GM23338 (cell line): ENCODE measurements around the gene OGFOD2. TPM values are rescaled to one million over a fixed set of nuclear protein-coding genes. Genes with fewer than 3 reads are reported as not detected.

ENCODE experiments used
- ATAC-seq: fragments of 200-7000 bp; cut with Tn5 transposase; 3 replicates; pipeline ENCODE4 v1.9.1; 2020
- DNase-seq: peaks from one replicate; pipeline ENCODE4 v3.0.0-alpha.2; 2015; ENCODE audit warnings: low spot score
- H2AFZ ChIP-seq: fragments of 200-600 bp; sonication (generic); 2 replicates; pipeline ENCODE4 v1.8.0; 2016; ENCODE audit warnings: antibody characterized with exemption, mild to moderate bottlenecking, moderate library complexity
- H3F3A ChIP-seq: fragments of 200-600 bp; sonication (generic); replicated peaks from 2 replicates; pipeline ENCODE4 v1.8.0; 2017; ENCODE audit warnings: antibody characterized with exemption, mixed run types, low read depth
- H3K27ac ChIP-seq: fragments of 200-600 bp; sonication (generic); 2 replicates; pipeline ENCODE4 v1.6.1; 2016; ENCODE audit warnings: low read depth
- H3K27me3 ChIP-seq: fragments of 200-600 bp; sonication (generic); 2 replicates; pipeline ENCODE4 v1.8.0; 2016; ENCODE audit warnings: mild to moderate bottlenecking, mixed run types, moderate library complexity; ENCODE audit not compliant: insufficient read depth
- H3K36me3 ChIP-seq: fragments of 200-600 bp; sonication (generic); 2 replicates; pipeline ENCODE4 v1.8.0; 2016; ENCODE audit warnings: mild to moderate bottlenecking; ENCODE audit not compliant: insufficient read depth
- H3K4me1 ChIP-seq: fragments of 200-600 bp; sonication (generic); 2 replicates; pipeline ENCODE4 v1.8.0; 2016; ENCODE audit warnings: mild to moderate bottlenecking, moderate library complexity; ENCODE audit not compliant: insufficient read depth
- H3K4me2 ChIP-seq: fragments of 200-600 bp; sonication (generic); 2 replicates; pipeline ENCODE4 v1.7.1; 2017; ENCODE audit warnings: mixed run types
- H3K4me3 ChIP-seq: fragments of 200-600 bp; sonication (generic); 2 replicates; pipeline ENCODE4 v1.6.1; 2016; ENCODE audit warnings: mixed run types
- H3K79me2 ChIP-seq: fragments of 200-600 bp; sonication (generic); replicated peaks from 2 replicates; pipeline ENCODE4 v1.8.0; 2017; ENCODE audit warnings: mild to moderate bottlenecking; ENCODE audit not compliant: insufficient read depth
- H3K9me2 ChIP-seq: fragments of 200-600 bp; sonication (generic); 2 replicates; pipeline ENCODE4 v1.8.0; 2017; ENCODE audit not compliant: insufficient read depth
- H4K20me1 ChIP-seq: fragments of 200-600 bp; sonication (generic); replicated peaks from 2 replicates; pipeline ENCODE4 v1.8.0; 2017; ENCODE audit warnings: mild to moderate bottlenecking; ENCODE audit not compliant: insufficient read depth
- H3K27ac Mint-ChIP-seq: 2 replicates; pipeline ENCODE4 v1.8.0; 2020; ENCODE audit warnings: inconsistent platforms, mild to moderate bottlenecking, moderate library complexity, mixed read lengths
- H3K27me3 Mint-ChIP-seq: 3 replicates; pipeline ENCODE4 v1.8.0; 2022; ENCODE audit warnings: low read depth, mild to moderate bottlenecking, moderate library complexity, mixed read lengths, inconsistent platforms; ENCODE audit not compliant: insufficient read depth, poor library complexity
- H3K36me3 Mint-ChIP-seq: 3 replicates; pipeline ENCODE4 v1.8.0; 2021; ENCODE audit warnings: low read depth, mild to moderate bottlenecking, inconsistent platforms, moderate library complexity, mixed read lengths
- H3K4me1 Mint-ChIP-seq: 3 replicates; pipeline ENCODE4 v1.8.0; 2020; ENCODE audit warnings: mild to moderate bottlenecking, inconsistent platforms, mixed read lengths
- H3K4me3 Mint-ChIP-seq: 3 replicates; pipeline ENCODE4 v1.8.0; 2021; ENCODE audit warnings: moderate library complexity, mild to moderate bottlenecking, inconsistent platforms, mixed read lengths
- H3K9me3 Mint-ChIP-seq: 3 replicates; pipeline ENCODE4 v1.8.0; 2020; ENCODE audit warnings: moderate library complexity, mild to moderate bottlenecking, inconsistent platforms, mixed read lengths
- CREB1 ChIP-seq: fragments of 250-450 bp; sonication (Bioruptor Pico); IDR thresholded peaks from 2 replicates; pipeline ENCODE4 v1.5.0; 2020; ENCODE audit warnings: low read depth, mild to moderate bottlenecking, moderate library complexity
- CTCF ChIP-seq, 2 experiments: fragments of 200-600 bp in 1 of 2; sonication (generic) in 1 of 2; conservative IDR thresholded peaks; 2 replicates each; pipeline versions ENCODE4 v1.5.1 to v1.6.1; 2016 to 2017; ENCODE audit warnings: antibody characterized with exemption in 2 of 2, low read depth in 2 of 2, mild to moderate bottlenecking in 2 of 2, moderate library complexity in 1 of 2
- ETS1 ChIP-seq: IDR thresholded peaks from 2 replicates; pipeline ENCODE4 v1.6.1; 2016; ENCODE audit warnings: antibody characterized with exemption
- EZH2phosphoT487 ChIP-seq: fragments of 200-600 bp; sonication (generic); IDR thresholded peaks from one replicate; pipeline ENCODE4 v1.8.1; 2018; ENCODE audit warnings: antibody characterized with exemption; ENCODE audit not compliant: unreplicated experiment
- NANOG ChIP-seq: IDR thresholded peaks from 2 replicates; pipeline ENCODE4 v1.6.1; 2016; ENCODE audit warnings: antibody characterized with exemption, borderline replicate concordance
- POLR2AphosphoS5 ChIP-seq: IDR thresholded peaks from 2 replicates; pipeline ENCODE4 v1.6.1; 2016; ENCODE audit warnings: antibody characterized with exemption, low read depth
- REST ChIP-seq: IDR thresholded peaks from one replicate; pipeline ENCODE4 v1.6.1; 2018; ENCODE audit warnings: antibody characterized with exemption; ENCODE audit not compliant: unreplicated experiment
- ZNF114 ChIP-seq: fragments of 250-450 bp; sonication (Bioruptor Pico); IDR thresholded peaks from 2 replicates; pipeline ENCODE4 v1.5.0; 2020; ENCODE audit warnings: mild to moderate bottlenecking, moderate library complexity
- ZNF331 ChIP-seq: fragments of 250-450 bp; sonication (Bioruptor Pico); IDR thresholded peaks from 2 replicates; pipeline ENCODE4 v1.5.0; 2020; ENCODE audit warnings: low read depth, mild to moderate bottlenecking, moderate library complexity
- polyA plus RNA-seq: library from polyadenylated mRNA; unstranded; fragments of >200 nt; fragmentation: Nextera tagmentation; extraction: Ambion mirVana; gene quantifications from 2 replicates; pipeline ENCODE4 v1.2.1, GENCODE V29; 2016
- total RNA-seq: library from RNA; depleted of rRNA; stranded (reverse); fragments of >200 nt; shearing (Covaris generic); gene quantifications from 2 replicates; pipeline ENCODE4 v1.2.3, GENCODE V29; 2014

OGFOD2 gene
- total and polyA plus RNA-seq, 2 experiments from 2014 or later = 13.1 to 16.1 TPM

DNA sequence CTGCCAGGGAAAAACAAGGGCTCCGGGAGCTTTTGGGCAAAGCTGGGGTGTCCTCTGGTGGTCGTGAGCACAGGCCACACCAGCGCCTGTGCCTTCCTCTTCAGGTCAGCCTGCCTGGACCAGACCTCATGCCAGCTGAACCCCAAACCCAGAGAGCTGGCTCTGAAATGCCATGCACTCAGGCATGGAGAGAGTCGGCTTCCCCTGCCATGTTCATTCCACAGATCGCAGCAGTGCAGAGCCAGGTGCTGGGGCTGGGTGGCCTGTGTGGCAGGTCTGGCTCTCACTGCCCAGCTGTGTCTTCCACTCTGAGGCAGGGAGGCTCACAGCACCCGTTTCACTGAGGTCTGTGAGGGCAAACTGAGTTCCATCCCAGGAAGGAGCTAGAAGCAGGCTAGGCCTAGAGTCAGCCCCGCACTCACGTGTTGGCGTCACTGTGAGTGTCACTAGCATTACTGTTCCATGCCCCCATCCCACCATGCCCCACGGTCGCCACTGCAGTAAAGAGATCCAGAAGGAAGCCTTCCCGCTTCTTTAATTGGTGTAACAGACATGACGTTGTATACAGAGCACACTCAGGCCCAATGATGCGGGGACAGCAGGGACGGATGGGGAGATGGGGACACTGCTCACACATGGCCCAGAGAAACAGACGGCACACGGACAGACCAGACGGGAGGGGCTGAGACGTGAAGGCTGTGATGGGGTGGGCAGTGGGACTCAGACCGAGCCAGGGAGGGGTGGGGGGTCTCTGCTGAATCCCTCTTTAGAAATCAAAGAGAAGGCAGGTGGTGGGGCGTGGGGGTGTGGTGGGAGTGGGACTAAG, 8.1 kb downstream of the OGFOD2 start:
- no peaks in the 10 kb centered on the region for H3K27me3 ChIP-seq
- no peak overlapping the region for H3K27ac ChIP-seq
- H3K4me1 ChIP-seq = peaks cover 17% of the 10 kb centered on the region; the same call in 1 of the 2 replicates
- no peak overlapping the region for H2AFZ ChIP-seq
- Mint-ChIP-seq H3K36me3 (no peaks in the 10 kb centered on the region; the same call in 2 of the 3 replicates), H3K27me3 (peaks cover 20% of the 10 kb centered on the region), H3K4me3 (peak overlapping the region; percentile 41; the same call in 1 of the 3 replicates), H3K27ac (no peak overlapping the region), H3K4me1 (peaks cover 21% of the 10 kb centered on the region), H3K9me3 (no peaks in the 10 kb centered on the region)
- H3K4me3 ChIP-seq = no peak overlapping the region
- no peaks in the 10 kb centered on the region; the same call in 1 of the 2 replicates for H3K36me3 ChIP-seq
- no peaks in the 10 kb centered on the region for H3K9me2 ChIP-seq
- TF ChIP-seq CTCF (conservative IDR thresholded peaks at IDR 0.05; ENCODE audit: low read depth in 2 of 2) = peak in 1 of 2 experiments; percentile 12; a peak in 1 of 4 replicates
- TF ChIP-seq POLR2AphosphoS5 = no peak
- TF ChIP-seq REST = no peak
- TF ChIP-seq ZNF114 = no peak
- TF ChIP-seq NANOG = no peak
- DNase-seq = no peak
- peaks cover 10% of the 10 kb centered on the region; the same call in 1 of the 2 replicates for H3K79me2 ChIP-seq
- H3F3A ChIP-seq = no peaks in the 10 kb centered on the region
- ATAC-seq = no peak
- H3K4me2 ChIP-seq = no peak overlapping the region
- H4K20me1 ChIP-seq = no peaks in the 10 kb centered on the region

GRCh38 chr12:122983789-122984515, 8.9 kb downstream of the OGFOD2 start:
- no peak overlapping the region for H3K4me2 ChIP-seq

More at GRCh38 chr12:122983789-122984515, 8.9 kb downstream of the OGFOD2 start:
- no peak overlapping the region for H3K27ac Mint-ChIP-seq
- no peaks in the 10 kb centered on the region; the same call in 1 of the 2 replicates for H3K36me3 ChIP-seq
- H3K36me3 Mint-ChIP-seq = no peaks in the 10 kb centered on the region; the same call in 2 of the 3 replicates
- no peak overlapping the region for H2AFZ ChIP-seq
- peaks cover 10% of the 10 kb centered on the region; the same call in 1 of the 2 replicates for H3K79me2 ChIP-seq
- peaks cover 17% of the 10 kb centered on the region; the same call in 1 of the 2 replicates for H3K4me1 ChIP-seq
- H3K9me3 Mint-ChIP-seq = no peaks in the 10 kb centered on the region
- no peaks in the 10 kb centered on the region for H3K27me3 ChIP-seq
- H3F3A ChIP-seq = no peaks in the 10 kb centered on the region
- H3K4me1 Mint-ChIP-seq = peaks cover 21% of the 10 kb centered on the region
- no peaks in the 10 kb centered on the region for H3K9me2 ChIP-seq
- ATAC-seq (no peak), DNase-seq (no peak)
- no peak for TF ChIP-seq ZNF331 (CRISPR knock-in tag)
- no peak for TF ChIP-seq CTCF (conservative IDR thresholded peaks at IDR 0.05; ENCODE audit: low read depth in 2 of 2)
- TF ChIP-seq CREB1 (CRISPR knock-in tag) = no peak
- TF ChIP-seq EZH2phosphoT487 = no peak
- TF ChIP-seq ETS1 = no peak
- TF ChIP-seq NANOG = no peak
- peaks cover 20% of the 10 kb centered on the region for H3K27me3 Mint-ChIP-seq
- no peak overlapping the region for H3K4me3 Mint-ChIP-seq
- H3K27ac ChIP-seq = 0 out of 2 replicates have a peak overlapping the region, but pooled peaks have one; percentile 50
- H4K20me1 ChIP-seq = no peaks in the 10 kb centered on the region
- H3K4me3 ChIP-seq = no peak overlapping the region
